ENCODE data around the gene NANS. TPM values are rescaled to one million over a fixed set of nuclear protein-coding genes. Genes with fewer than 3 reads are reported as not detected.

NANS gene
- total RNA-seq, 1 experiment from 2014 or later, result 48.9 TPM

DNA sequence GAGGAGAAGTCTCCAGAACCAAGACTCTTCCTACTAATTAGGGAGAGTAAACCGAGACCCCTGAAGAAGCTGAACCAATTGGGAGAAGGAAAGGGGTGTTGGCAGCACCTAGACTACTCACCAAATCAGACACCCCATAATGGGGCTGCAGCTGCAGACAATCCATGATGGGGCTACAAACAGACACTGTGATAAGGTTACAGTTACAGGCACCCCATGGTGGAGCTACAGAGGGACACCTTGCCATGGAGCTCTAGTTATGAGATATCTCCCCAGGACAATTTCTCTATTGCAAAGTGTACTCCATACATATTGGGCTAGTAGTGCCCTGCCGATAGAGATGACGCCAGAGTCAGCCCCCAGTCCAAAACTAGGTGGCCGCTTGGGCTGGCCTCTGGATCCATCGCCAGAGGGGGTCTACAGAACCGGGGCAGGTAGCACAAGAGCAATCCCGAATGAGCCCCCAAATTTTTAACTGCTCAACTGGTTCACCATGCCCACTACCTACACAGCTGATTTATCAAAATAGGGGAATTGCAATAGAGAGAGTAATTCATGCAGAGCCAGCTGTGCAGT, 2.1 kb upstream of the NANS start:
- TF ChIP-seq TCF7L2 (IDR thresholded peaks at IDR 0.05; ENCODE audit: borderline replicate concordance, extremely low read depth, insufficient read depth, insufficient read length) (no peak), POLR2AphosphoS5 (IDR thresholded peaks at IDR 0.05; ENCODE audit: low read depth, low read length) (peak; percentile 61)
- H4K20me1 ChIP-seq (ENCODE audit: insufficient read depth), result no peaks in the 10 kb centered on the region
- H3K4me2 ChIP-seq (ENCODE audit: low read length), result no peak overlapping the region
- H3K4me1 ChIP-seq (ENCODE audit: control insufficient read depth in 1 of 2, insufficient read depth in 2 of 2, low read length in 2 of 2), result peaks cover 9 to 33% of the 10 kb centered on the region in 2 experiments; a peak in 3 of 4 replicates
- no peak overlapping the region for H2AFZ ChIP-seq (ENCODE audit: low read depth, low read length, poor library complexity, severe bottlenecking)
- BruUV-seq (replicated peaks), result no TSS peak
- no peaks in the 10 kb centered on the region for H3K9me3 ChIP-seq (ENCODE audit: control insufficient read depth in 1 of 2, insufficient read depth in 1 of 2, low read depth in 1 of 2, low read length in 2 of 2)
- ChIA-PET POLR2A (no interaction called here), CTCF (interaction anchor here (1.0 to 1.3 kb wide), 3 partner anchors 9 to 132 kb away, joined by 3 to 6 read pairs (median 4); partner anchors contain the start of gene TRMO), RAD21 (ENCODE audit: low non-redundant PET in 1 of 2, low total read pairs in 2 of 2, uncharacterized antibody in 2 of 2, unreplicated experiment in 2 of 2) (no interaction called here)
- ATAC-seq (no peak), DNase-seq (ENCODE audit: low read depth, low spot score) (no peak)
- peaks cover 12 to 26% of the 10 kb centered on the region in 2 experiments; a peak in 2 of 4 replicates for H3K36me3 ChIP-seq (ENCODE audit: control insufficient read depth in 1 of 2, insufficient read depth in 2 of 2, low read length in 2 of 2)
- H3K4me3 ChIP-seq (replicated peaks in 1 of 2; ENCODE audit: low read depth in 1 of 2, low read length in 2 of 2), result no peak overlapping the region
- H3K9ac ChIP-seq (ENCODE audit: low read length), result no peak overlapping the region
- no peaks in the 10 kb centered on the region for H3K9me2 ChIP-seq (ENCODE audit: insufficient read depth)
- intact Hi-C loops (cut with micrococcal nuclease), result no loop called here
- H3K27me3 ChIP-seq (ENCODE audit: insufficient read depth, low read length), result no peaks in the 10 kb centered on the region
- H3K79me2 ChIP-seq (ENCODE audit: insufficient read depth, low read length), result peaks cover 80% of the 10 kb centered on the region
- no peak overlapping the region; the same call in 1 of the 2 replicates for H3K27ac ChIP-seq (ENCODE audit: low read depth, low read length)

DNA sequence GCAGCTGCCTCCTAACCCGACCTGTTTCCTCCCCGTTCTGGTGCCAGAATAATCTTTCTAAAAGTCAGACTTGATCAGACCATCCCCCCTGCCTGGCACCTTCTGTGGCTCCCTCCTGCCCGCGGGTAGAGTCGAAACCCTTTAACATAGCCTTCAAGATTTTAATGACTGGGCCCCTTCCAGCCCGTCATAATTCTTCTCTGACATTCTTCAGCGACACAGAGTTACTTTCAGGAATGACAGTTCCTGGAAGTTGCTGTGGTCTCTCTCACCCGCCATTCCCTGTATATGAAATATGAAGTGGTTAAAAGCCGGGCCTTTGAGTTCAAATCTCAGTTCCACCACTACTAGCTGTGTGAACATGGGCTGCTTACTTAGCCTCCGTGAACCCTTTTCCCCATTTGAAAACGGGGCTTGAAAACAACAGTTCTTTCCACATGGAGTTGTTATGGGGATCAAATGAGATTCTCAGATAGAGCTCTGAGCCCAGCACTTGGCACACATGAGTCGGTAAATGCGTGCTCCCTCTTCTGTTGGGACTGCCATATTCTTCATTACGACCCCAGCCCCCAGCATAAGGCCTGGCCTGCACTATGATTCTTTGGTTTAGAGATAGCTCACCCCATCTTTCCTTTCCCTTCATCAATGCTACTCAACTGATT, 737 bp downstream of the NANS start:
- ChIA-PET POLR2A (interaction anchor here (1.0 to 4.4 kb wide), 8 partner anchors 11 to 202 kb away, joined by 3 to 73 read pairs (median 4); partner anchors contain the start of gene TBC1D2), RAD21 (ENCODE audit: low non-redundant PET in 1 of 2, low total read pairs in 2 of 2, uncharacterized antibody in 2 of 2, unreplicated experiment in 2 of 2) (no interaction called here), CTCF (interaction anchor here (1.3 to 1.8 kb wide), 2 partner anchors 12 to 22 kb away, joined by 5 to 8 read pairs; no protein-coding TSS in a partner anchor)
- H2AFZ ChIP-seq (ENCODE audit: low read depth, low read length, poor library complexity, severe bottlenecking), result no peak overlapping the region
- H3K27ac ChIP-seq (ENCODE audit: low read depth, low read length), result peak overlapping the region; percentile 78
- TSS peak; percentile 54 for BruUV-seq (replicated peaks)
- peaks cover 9 to 33% of the 10 kb centered on the region in 2 experiments; a peak in 3 of 4 replicates for H3K4me1 ChIP-seq (ENCODE audit: control insufficient read depth in 1 of 2, insufficient read depth in 2 of 2, low read length in 2 of 2)
- no peaks in the 10 kb centered on the region for H3K27me3 ChIP-seq (ENCODE audit: insufficient read depth, low read length)
- H3K79me2 ChIP-seq (ENCODE audit: insufficient read depth, low read length), result peaks cover 67% of the 10 kb centered on the region
- H3K9me2 ChIP-seq (ENCODE audit: insufficient read depth), result no peaks in the 10 kb centered on the region
- no peak for DNase-seq (ENCODE audit: low read depth, low spot score)
- no peak for ATAC-seq
- H3K4me2 ChIP-seq (ENCODE audit: low read length), result peak overlapping the region; percentile 86
- no peaks in the 10 kb centered on the region for H4K20me1 ChIP-seq (ENCODE audit: insufficient read depth)
- H3K4me3 ChIP-seq (replicated peaks in 1 of 2; ENCODE audit: low read depth in 1 of 2, low read length in 2 of 2), result peak overlapping the region; percentile 73 to 91
- H3K36me3 ChIP-seq (ENCODE audit: control insufficient read depth in 1 of 2, insufficient read depth in 2 of 2, low read length in 2 of 2), result peaks cover 12 to 19% of the 10 kb centered on the region in 2 experiments; a peak in 3 of 4 replicates
- H3K9ac ChIP-seq (ENCODE audit: low read length), result peak overlapping the region; percentile 82
- no peaks in the 10 kb centered on the region for H3K9me3 ChIP-seq (ENCODE audit: control insufficient read depth in 1 of 2, insufficient read depth in 1 of 2, low read depth in 1 of 2, low read length in 2 of 2)
- peak; percentile 21; the same call in 1 of the 2 replicates for TF ChIP-seq ZFX (IDR thresholded peaks at IDR 0.05)
- TF ChIP-seq, protein P1, sequence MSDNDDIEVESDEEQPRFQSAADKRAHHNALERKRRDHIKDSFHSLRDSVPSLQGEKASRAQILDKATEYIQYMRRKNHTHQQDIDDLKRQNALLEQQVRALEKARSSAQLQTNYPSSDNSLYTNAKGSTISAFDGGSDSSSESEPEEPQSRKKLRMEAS (IDR thresholded peaks at IDR 0.05), result no peak
- peak; percentile 7 for TF ChIP-seq YY1 (IDR thresholded peaks at IDR 0.05; ENCODE audit: extremely low read depth, insufficient replicate concordance, low read depth, low read length)
- intact Hi-C loops (cut with micrococcal nuclease), result no loop called here

All from HCT116 (cell line).